Measurements from ENCODE around the gene STK17B. TPM values are rescaled to one million over a fixed set of nuclear protein-coding genes. Genes with fewer than 3 reads are reported as not detected.

STK17B gene
- total and polyA plus RNA-seq, 9 of the 15 experiments (the other 6 are each of a cell fraction or from before 2014, with no cell fraction given), result 2.3 to 17.7 (median 8.5) TPM

GRCh38 chr2:196219671-196220070 lies 48.3 kb upstream of the STK17B start:
- Histone ChIP-seq H3K79me2 (ENCODE audit: control insufficient read depth, insufficient read depth, low read length) (no peaks in the 10 kb centered on the region), H3K9me3 (replicated peaks; ENCODE audit: control insufficient read depth, insufficient read depth, low read depth, low read length) (no peaks in the 10 kb centered on the region), H3K4me1 (replicated peaks in 1 of 2; ENCODE audit: control insufficient read depth in 2 of 2, insufficient read depth in 2 of 2, low read length in 2 of 2) (peaks cover 0 to 2% of the 10 kb centered on the region in 2 experiments; a peak in 1 of 5 replicates), H3K36me3 (ENCODE audit: control insufficient read depth, insufficient read depth, low read length) (no peaks in the 10 kb centered on the region), H3K27me3 (ENCODE audit: control insufficient read depth in 2 of 2, insufficient read depth in 2 of 2, low read length in 2 of 2) (no peaks in the 10 kb centered on the region), H4K20me1 (replicated peaks; ENCODE audit: control insufficient read depth, insufficient read depth, low read length) (no peaks in the 10 kb centered on the region), H3K4me3 (no peak overlapping the region), H3K4me2 (ENCODE audit: insufficient read depth, low read length) (no peak overlapping the region), H3K9ac (ENCODE audit: insufficient read depth in 1 of 2, low read depth in 2 of 2, low read length in 2 of 2) (no peak overlapping the region), H3K9me1 (ENCODE audit: control insufficient read depth, insufficient read depth, low read length) (no peaks in the 10 kb centered on the region), H3K27ac (ENCODE audit: extremely low read depth, low read depth, low read length) (no peak overlapping the region), H2AFZ (ENCODE audit: low read depth, low read length) (peak overlapping the region; percentile 68; the same call in 1 of the 2 replicates)
- FAIRE-seq, result no peak
- no peak for DNase-seq (ENCODE audit: extremely low read depth in 1 of 4, low spot score in 3 of 4)
- ATAC-seq, result no peak
- ChIA-PET CTCF (ENCODE audit: low intra/inter-chr PET ratio) (no interaction called here), POLR2A (no interaction called here)
- no TSS peak for BruUV-seq (replicated peaks)
- in situ Hi-C loops (cut with MboI) (no loop called here), intact Hi-C loops (cut with micrococcal nuclease) (no loop called here)
- WGBS (ENCODE audit: insufficient coverage, low coverage, missing lambda C conversion rate), result 20% methylated on average over 3 of the region's 3 CpGs
- no peak for TF ChIP-seq MTA3 (IDR thresholded peaks at IDR 0.05; ENCODE audit: borderline replicate concordance)
- TF ChIP-seq GATAD2B (IDR thresholded peaks at IDR 0.05; ENCODE audit: borderline replicate concordance), result no peak
- no peak for TF ChIP-seq TAF1 (IDR thresholded peaks at IDR 0.05; ENCODE audit: control insufficient read depth, extremely low read depth, insufficient read depth, low read length, severe bottlenecking)
- no peak for TF ChIP-seq SAFB2 (IDR thresholded peaks at IDR 0.05; ENCODE audit: borderline replicate concordance, low read depth, low read length, severe bottlenecking)
- TF ChIP-seq CTCFL (IDR thresholded peaks at IDR 0.05; ENCODE audit: borderline replicate concordance, insufficient read depth, low read depth, low read length, poor library complexity, severe bottlenecking), result no peak
- TF ChIP-seq, protein P1, sequence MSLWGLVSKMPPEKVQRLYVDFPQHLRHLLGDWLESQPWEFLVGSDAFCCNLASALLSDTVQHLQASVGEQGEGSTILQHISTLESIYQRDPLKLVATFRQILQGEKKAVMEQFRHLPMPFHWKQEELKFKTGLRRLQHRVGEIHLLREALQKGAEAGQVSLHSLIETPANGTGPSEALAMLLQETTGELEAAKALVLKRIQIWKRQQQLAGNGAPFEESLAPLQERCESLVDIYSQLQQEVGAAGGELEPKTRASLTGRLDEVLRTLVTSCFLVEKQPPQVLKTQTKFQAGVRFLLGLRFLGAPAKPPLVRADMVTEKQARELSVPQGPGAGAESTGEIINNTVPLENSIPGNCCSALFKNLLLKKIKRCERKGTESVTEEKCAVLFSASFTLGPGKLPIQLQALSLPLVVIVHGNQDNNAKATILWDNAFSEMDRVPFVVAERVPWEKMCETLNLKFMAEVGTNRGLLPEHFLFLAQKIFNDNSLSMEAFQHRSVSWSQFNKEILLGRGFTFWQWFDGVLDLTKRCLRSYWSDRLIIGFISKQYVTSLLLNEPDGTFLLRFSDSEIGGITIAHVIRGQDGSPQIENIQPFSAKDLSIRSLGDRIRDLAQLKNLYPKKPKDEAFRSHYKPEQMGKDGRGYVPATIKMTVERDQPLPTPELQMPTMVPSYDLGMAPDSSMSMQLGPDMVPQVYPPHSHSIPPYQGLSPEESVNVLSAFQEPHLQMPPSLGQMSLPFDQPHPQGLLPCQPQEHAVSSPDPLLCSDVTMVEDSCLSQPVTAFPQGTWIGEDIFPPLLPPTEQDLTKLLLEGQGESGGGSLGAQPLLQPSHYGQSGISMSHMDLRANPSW (CRISPR knock-in tag; IDR thresholded peaks at IDR 0.05), result no peak
- TF ChIP-seq, protein P2, sequence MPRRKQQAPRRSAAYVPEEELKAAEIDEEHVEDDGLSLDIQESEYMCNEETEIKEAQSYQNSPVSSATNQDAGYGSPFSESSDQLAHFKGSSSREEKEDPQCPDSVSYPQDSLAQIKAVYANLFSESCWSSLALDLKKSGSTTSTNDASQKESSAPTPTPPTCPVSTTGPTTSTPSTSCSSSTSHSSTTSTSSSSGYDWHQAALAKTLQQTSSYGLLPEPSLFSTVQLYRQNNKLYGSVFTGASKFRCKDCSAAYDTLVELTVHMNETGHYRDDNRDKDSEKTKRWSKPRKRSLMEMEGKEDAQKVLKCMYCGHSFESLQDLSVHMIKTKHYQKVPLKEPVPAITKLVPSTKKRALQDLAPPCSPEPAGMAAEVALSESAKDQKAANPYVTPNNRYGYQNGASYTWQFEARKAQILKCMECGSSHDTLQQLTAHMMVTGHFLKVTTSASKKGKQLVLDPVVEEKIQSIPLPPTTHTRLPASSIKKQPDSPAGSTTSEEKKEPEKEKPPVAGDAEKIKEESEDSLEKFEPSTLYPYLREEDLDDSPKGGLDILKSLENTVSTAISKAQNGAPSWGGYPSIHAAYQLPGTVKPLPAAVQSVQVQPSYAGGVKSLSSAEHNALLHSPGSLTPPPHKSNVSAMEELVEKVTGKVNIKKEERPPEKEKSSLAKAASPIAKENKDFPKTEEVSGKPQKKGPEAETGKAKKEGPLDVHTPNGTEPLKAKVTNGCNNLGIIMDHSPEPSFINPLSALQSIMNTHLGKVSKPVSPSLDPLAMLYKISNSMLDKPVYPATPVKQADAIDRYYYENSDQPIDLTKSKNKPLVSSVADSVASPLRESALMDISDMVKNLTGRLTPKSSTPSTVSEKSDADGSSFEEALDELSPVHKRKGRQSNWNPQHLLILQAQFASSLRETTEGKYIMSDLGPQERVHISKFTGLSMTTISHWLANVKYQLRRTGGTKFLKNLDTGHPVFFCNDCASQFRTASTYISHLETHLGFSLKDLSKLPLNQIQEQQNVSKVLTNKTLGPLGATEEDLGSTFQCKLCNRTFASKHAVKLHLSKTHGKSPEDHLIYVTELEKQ (CRISPR knock-in tag; IDR thresholded peaks at IDR 0.05), result no peak
- TF ChIP-seq RAD21 (CRISPR knock-in tag; conservative IDR thresholded peaks at IDR 0.05 in 1 of 2, IDR thresholded peaks at IDR 0.05 in 1 of 2), result no peak
- no peak for TF ChIP-seq ZC3H8 (IDR thresholded peaks at IDR 0.05)
- TF ChIP-seq ETV5 (CRISPR knock-in tag; IDR thresholded peaks at IDR 0.05; ENCODE audit: low read depth), result no peak
- TF ChIP-seq ZNF584 (CRISPR knock-in tag; IDR thresholded peaks at IDR 0.05; ENCODE audit: low read depth), result no peak
- no peak for TF ChIP-seq NCOR1 (IDR thresholded peaks at IDR 0.05)
- no peak for TF ChIP-seq CC2D1A (IDR thresholded peaks at IDR 0.05)
- no peak for TF ChIP-seq CCNT2 (IDR thresholded peaks at IDR 0.05; ENCODE audit: borderline replicate concordance, extremely low read depth, insufficient read length, low read depth, low read length)
- no peak for TF ChIP-seq ZNF586 (CRISPR knock-in tag; conservative IDR thresholded peaks at IDR 0.05)
